Measurements from ENCODE around the gene PCDHA13.
"Not testable (repeated sequence)": the region's sequence is repeated elsewhere in the genome, so short reads cannot be mapped to it uniquely, and the experiment has no call there.

PCDHA13 gene, protein sequence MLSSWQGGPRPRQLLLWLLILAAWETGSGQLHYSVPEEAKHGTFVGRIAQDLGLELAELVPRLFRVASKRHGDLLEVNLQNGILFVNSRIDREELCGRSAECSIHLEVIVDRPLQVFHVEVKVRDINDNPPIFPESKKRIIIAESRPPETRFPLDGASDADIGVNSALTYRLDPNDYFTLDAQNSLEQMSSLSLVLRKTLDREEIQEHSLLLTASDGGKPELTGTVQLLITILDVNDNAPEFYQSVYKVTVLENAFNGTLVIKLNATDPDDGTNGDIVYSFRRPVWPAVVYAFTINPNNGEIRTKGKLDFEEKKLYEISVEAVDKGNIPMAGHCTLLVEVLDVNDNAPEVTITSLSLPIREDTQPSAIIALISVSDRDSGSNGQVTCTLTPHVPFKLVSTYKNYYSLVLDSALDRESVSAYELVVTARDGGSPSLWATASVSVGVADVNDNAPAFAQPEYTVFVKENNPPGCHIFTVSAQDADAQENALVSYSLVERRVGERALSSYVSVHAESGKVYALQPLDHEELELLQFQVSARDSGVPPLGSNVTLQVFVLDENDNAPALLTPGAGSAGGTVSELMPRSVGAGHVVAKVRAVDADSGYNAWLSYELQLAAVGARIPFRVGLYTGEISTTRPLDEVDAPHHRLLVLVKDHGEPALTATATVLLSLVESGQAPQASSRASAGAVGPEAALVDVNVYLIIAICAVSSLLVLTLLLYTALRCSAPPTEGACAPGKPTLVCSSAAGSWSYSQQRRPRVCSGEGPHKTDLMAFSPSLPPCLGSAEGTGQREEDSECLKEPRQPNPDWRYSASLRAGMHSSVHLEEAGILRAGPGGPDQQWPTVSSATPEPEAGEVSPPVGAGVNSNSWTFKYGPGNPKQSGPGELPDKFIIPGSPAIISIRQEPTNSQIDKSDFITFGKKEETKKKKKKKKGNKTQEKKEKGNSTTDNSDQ

DNA sequence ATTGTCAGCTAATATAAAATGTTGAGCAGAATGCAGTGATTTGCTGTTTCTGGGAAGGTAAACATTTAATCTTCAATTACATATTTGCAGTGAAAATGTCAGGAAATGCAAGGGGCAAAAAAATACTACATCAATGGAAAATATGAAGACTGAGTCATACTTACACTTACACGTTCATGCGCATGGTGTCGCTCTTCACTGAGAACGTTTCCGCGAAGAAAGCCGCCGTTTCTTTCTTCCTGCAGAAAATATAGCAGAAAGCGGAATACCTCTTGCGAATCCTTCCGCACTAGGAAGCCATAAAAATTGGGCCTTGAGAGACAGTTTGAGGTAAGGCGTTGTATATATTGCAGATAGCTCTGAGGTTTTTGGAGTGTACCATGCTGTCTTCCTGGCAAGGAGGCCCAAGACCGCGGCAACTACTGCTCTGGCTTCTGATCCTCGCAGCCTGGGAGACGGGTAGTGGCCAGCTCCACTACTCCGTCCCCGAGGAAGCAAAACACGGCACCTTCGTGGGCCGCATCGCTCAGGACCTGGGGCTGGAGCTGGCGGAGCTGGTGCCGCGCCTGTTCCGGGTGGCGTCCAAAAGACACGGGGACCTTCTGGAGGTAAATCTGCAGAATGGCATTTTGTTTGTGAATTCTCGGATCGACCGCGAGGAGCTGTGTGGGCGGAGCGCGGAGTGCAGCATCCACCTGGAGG, at the start of gene PCDHA13:
PCDHA13 (plus strand) TSS at position 236 of the 702 bp plus-strand sequence; CDS start at position 381, 145 bp downstream.
- in situ Hi-C loops (cut with MboI; ENCODE audit: low sequenced_read_pairs): no loop called here

DNA sequence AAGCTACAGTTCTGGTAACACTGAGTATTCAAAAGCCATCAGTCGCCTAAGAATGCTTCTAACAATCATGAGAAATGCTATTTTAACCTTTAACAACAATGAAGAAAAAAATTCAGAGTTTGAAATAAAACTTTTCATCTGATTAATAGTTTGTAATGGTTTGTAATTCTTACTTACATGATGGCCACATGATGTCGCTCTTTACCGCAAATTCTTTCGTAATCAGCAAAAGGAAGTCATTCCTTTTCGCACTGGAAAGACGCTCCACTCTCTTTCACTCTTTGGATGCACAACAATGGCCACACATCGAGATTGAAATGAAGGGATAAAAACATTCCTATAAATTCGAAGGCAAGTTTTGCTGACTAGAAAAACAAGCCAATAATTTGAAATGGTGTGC, 47.9 kb upstream of the PCDHA13 start, which contains the start of gene PCDHA7:
PCDHA7 (plus strand) TSS at position 277 of the 400 bp plus-strand sequence; CDS start at position 392, 115 bp downstream.
- in situ Hi-C loops (cut with MboI; ENCODE audit: low sequenced_read_pairs): no loop called here

DNA sequence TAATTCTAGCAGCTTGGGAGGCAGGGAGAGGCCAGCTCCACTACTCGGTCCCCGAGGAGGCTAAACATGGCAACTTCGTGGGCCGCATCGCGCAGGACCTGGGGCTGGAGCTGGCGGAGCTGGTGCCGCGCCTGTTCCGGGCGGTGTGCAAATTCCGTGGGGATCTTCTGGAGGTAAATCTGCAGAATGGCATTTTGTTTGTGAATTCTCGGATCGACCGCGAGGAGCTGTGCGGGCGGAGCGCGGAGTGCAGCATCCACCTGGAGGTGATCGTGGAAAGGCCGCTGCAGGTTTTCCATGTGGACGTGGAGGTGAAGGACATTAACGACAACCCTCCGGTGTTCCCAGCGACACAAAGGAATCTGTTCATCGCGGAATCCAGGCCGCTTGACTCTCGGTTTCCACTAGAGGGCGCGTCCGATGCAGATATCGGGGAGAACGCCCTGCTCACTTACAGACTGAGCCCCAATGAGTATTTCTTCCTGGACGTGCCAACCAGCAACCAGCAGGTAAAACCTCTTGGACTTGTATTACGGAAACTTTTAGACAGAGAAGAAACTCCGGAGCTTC, 47.4 kb upstream of the PCDHA13 start:
- in situ Hi-C loops (cut with MboI; ENCODE audit: low sequenced_read_pairs): not testable (repeated sequence)

DNA sequence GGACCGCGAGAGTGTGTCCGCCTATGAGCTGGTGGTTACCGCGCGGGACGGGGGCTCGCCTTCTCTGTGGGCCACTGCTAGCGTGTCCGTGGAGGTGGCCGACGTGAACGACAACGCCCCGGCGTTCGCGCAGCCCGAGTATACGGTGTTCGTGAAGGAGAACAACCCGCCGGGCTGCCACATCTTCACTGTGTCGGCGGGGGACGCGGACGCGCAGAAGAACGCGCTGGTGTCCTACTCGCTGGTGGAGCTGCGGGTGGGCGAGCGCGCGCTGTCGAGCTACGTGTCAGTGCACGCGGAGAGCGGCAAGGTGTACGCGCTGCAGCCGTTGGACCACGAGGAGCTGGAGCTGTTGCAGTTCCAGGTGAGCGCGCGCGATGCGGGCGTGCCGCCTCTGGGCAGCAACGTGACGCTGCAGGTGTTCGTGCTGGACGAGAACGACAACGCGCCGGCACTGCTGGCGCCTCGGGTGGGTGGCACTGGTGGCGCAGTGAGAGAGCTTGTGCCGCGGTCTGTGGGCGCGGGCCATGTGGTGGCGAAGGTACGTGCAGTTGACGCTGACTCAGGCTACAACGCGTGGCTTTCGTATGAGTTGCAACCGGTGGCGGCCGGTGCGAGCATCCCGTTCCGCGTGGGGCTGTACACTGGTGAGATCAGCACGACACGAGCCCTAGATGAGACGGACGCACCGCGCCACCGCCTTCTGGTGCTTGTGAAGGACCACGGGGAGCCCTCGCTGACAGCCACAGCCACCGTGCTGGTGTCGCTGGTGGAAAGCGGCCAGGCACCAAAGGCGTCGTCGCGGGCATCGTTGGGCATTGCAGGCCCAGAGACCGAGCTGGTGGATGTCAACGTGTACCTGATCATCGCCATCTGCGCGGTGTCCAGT, 46.1 kb upstream of the PCDHA13 start:
- in situ Hi-C loops (cut with MboI; ENCODE audit: low sequenced_read_pairs): no loop called here

DNA sequence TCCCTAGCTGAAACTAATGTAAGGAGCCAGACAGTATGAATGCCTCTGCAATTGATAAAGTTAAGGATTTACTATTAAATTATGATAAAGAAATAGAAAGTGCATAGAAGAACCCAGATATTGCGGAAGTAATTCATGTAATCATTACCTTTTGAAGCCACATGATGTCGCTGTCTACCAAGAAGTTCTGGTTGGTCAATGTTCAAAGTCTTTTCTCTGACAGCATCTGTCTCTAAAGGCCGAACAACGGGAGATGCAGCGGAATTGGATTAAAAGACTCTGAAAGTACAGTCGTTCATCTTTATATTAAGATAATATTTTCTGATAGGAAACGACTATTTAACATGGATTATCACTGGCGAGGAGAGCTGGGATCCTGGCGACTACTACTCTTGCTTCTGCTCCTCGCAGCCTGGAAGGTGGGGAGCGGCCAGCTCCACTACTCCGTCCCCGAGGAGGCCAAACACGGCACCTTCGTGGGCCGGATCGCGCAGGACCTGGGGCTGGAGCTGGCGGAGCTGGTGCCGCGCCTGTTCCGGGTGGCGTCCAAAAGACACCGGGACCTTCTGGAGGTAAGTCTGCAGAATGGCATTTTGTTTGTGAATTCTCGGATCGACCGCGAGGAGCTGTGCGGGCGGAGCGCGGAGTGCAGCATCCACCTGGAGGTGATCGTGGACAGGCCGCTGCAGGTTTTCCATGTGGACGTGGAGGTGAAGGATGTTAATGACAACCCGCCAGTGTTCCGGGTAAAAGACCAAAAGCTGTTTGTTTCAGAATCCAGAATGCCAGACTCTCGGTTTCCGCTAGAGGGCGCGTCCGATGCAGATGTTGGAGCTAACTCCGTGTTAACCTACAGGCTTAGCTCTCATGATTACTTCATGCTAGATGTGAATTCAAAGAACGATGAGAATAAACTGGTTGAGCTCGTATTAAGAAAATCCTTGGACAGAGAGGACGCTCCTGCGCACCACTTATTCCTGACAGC, 40.7 kb upstream of the PCDHA13 start, which contains the start of gene PCDHA8:
PCDHA8 (plus strand) TSS at position 210 of the 985 bp plus-strand sequence; CDS start at position 345, 135 bp downstream.
- in situ Hi-C loops (cut with MboI; ENCODE audit: low sequenced_read_pairs): no loop called here

DNA sequence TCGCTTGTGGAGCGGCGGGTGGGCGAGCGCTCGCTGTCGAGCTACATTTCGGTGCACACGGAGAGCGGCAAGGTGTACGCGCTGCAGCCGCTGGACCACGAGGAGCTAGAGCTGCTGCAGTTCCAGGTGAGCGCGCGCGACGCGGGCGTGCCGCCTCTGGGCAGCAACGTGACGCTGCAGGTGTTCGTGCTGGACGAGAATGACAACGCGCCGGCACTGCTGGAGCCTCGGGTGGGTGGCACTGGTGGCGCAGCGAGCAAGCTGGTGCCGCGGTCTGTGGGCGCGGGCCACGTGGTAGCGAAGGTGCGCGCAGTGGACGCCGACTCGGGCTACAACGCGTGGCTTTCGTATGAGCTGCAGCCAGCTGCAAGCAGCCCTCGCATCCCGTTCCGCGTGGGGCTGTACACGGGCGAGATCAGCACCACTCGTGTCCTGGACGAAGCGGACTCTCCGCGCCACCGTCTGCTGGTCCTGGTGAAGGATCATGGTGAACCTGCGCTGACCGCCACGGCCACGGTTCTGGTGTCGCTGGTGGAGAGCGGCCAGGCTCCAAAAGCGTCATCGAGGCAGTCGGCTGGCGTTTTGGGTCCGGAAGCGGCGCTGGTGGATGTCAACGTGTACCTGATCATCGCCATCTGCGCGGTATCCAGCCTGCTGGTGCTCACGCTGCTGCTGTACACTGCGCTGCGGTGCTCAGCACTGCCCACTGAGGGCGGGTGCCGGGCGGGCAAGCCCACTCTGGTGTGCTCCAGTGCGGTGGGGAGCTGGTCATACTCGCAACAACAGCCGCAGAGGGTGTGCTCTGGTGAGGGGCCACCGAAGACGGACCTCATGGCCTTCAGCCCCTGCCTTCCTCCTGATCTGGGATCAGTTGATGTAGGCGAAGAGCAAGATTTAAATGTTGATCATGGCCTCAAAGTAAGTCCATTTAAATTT, 38.9 kb upstream of the PCDHA13 start:
- in situ Hi-C loops (cut with MboI; ENCODE audit: low sequenced_read_pairs): no loop called here

DNA sequence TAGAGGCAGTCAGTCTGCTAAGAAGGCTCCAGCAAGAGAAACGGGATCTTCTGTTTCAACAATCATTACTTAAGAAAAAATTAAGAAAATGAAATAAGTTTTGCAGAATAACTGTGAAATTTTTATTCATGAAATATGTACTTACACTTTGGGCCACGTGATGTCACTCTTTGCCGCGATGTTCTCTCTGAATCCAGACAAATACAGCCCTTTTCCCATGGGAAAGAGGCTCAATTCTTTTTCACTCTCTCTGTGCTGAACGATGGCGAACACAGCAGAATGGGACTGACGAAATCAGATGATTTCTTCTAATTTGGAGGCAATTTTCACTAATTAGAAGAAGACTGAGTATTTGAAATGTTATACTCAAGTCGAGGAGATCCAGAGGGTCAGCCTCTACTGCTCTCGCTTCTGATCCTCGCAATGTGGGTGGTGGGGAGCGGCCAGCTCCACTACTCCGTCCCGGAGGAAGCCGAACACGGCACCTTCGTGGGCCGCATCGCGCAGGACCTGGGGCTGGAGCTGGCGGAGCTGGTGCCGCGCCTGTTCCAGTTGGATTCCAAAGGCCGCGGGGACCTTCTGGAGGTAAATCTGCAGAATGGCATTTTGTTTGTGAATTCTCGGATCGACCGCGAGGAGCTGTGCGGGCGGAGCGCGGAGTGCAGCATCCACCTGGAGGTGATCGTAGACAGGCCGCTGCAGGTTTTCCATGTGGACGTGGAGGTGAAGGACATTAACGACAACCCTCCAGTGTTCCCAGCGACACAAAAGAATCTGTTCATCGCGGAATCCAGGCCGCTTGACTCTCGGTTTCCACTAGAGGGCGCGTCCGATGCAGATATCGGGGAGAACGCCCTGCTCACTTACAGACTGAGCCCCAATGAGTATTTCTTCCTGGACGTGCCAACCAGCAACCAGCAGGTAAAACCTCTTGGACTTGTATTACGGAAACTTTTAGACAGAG, 33.5 kb upstream of the PCDHA13 start, which contains the start of gene PCDHA9:
PCDHA9 (plus strand) TSS at position 244 of the 964 bp plus-strand sequence; CDS start at position 358, 114 bp downstream.
- in situ Hi-C loops (cut with MboI; ENCODE audit: low sequenced_read_pairs): not testable (repeated sequence)

DNA sequence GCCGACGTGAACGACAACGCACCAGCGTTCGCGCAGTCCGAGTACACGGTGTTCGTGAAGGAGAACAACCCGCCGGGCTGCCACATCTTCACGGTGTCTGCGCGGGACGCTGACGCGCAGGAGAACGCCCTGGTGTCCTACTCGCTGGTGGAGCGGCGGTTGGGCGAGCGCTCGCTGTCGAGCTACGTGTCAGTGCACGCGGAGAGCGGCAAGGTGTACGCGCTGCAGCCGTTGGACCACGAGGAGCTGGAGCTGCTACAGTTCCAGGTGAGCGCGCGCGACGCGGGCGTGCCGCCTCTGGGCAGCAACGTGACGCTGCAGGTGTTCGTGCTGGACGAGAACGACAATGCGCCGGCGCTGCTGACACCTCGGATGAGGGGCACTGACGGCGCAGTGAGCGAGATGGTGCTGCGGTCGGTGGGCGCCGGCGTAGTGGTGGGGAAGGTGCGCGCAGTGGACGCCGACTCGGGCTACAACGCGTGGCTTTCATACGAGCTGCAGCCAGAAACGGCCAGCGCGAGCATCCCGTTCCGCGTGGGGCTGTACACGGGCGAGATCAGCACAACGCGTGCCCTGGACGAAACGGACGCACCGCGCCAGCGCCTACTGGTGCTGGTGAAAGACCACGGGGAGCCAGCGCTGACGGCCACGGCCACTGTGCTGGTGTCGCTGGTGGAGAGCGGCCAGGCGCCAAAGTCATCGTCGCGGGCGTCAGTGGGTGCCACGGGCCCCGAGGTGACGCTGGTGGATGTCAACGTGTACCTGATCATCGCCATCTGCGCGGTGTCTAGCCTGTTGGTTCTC, 31.9 kb upstream of the PCDHA13 start:
- in situ Hi-C loops (cut with MboI; ENCODE audit: low sequenced_read_pairs): not testable (repeated sequence)

DNA sequence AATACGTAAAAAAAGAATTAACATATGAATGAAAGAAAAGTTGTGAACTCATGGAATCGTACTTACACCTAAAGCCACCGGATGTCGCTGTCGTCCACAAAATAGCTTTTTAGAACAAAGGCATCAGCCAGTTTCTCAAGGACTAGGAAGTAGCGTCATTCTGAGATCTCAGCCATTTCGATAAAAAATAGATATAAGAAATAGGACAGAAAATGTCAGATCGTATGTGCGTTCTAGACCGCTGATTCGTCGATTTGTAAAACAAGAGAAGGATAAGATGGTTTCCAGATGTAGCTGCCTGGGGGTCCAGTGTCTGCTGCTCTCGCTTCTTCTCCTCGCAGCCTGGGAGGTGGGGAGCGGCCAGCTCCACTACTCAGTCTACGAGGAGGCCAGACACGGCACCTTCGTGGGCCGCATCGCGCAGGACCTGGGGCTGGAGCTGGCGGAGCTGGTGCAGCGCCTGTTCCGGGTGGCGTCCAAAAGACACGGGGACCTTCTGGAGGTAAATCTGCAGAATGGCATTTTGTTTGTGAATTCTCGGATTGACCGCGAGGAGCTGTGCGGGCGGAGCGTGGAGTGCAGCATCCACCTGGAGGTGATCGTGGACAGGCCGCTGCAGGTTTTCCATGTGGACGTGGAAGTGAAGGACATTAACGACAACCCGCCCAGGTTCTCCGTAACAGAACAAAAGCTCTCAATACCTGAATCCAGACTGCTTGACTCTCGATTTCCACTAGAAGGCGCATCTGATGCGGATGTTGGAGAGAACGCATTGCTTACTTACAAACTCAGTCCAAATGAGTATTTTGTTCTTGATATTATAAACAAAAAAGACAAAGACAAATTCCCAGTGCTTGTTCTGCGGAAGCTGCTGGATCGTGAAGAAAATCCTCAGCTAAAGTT, 25.9 kb upstream of the PCDHA13 start, which contains the start of gene PCDHA10:
PCDHA10 (plus strand) TSS at position 126 of the 903 bp plus-strand sequence; CDS start at position 278, 152 bp downstream.
- in situ Hi-C loops (cut with MboI; ENCODE audit: low sequenced_read_pairs): no loop called here

DNA sequence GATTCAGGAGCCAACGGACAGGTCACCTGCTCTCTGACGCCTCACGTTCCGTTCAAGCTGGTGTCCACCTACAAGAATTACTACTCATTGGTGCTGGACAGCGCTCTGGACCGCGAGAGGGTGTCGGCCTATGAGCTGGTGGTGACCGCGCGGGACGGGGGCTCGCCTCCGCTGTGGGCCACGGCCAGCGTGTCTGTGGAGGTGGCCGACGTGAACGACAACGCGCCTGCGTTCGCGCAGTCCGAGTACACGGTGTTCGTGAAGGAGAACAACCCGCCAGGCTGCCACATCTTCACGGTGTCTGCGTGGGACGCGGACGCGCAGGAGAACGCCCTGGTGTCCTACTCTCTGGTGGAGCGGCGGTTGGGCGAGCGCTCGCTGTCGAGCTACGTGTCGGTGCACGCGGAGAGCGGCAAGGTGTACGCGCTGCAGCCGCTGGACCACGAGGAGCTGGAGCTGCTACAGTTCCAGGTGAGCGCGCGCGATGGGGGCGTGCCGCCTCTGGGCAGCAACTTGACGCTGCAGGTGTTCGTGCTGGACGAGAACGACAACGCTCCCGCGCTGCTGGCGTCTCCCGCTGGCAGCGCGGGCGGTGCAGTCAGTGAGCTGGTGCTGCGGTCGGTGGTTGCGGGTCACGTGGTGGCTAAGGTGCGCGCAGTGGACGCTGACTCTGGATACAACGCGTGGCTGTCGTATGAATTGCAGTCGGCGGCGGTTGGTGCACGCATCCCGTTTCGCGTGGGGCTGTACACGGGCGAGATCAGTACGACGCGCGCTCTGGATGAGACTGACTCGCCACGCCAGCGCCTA, 24.5 kb upstream of the PCDHA13 start:
- in situ Hi-C loops (cut with MboI; ENCODE audit: low sequenced_read_pairs): no loop called here

DNA sequence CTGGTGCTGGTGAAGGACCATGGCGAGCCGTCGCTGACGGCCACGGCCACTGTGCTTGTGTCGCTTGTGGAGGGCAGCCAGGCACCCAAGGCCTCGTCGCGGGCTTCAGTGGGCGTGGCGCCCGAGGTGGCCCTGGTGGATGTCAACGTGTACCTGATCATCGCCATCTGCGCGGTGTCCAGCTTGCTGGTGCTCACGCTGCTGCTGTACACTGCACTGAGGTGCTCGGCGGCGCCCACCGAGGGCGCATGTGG, 24.0 kb upstream of the PCDHA13 start:
- in situ Hi-C loops (cut with MboI; ENCODE audit: low sequenced_read_pairs): no loop called here

DNA sequence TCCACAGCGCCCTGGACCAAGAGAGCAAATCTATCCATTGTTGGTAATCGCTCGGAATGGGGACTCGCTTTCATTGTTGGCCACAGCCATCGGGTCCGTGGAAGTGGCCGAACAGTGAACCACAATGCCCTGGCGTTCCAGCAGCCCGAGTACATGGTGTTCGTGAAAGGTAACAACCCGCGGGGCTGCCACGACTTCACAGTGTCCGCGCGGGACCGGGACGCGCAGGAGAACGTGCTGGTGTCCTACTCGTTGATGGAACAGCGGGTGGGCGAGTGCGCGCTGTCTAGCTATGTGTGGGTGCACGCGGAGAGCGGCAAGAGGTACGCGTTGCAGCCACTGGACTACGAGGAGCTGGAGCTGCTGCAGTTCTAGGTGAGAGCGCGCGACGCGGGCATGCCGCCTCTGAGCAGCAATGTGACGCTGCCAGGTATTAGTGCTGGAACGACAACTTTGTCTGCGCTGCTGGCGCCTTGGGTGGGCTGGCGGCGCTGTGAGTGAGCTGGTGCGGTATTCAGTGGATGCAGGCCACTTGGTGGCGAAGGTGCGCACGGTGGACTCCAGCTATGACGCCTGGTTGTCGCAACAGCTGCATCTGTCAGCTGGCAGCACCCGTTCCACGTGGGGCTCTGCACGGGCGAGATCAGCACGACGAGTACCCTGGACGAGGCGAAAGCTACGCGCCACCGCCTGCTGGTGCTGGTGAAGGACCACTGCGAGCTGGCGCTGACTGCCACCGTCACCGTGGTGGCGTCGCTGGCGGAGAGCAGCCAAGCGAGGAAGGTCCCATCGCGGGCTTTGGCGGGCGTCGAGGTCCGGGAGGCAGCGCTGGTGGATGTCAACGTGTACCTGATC, 19.3 kb upstream of the PCDHA13 start:
- in situ Hi-C loops (cut with MboI; ENCODE audit: low sequenced_read_pairs): no loop called here

Data from HL-60/S4 treated with phorbol 12-myristate 13-acetate at 8.2 ng/mL for 4 days and 3 days (cell line).